HepG2 (cell line): ENCODE results near the gene PCED1B. TPM values are rescaled to one million over a fixed set of nuclear protein-coding genes. Genes with fewer than 3 reads are reported as not detected.

Experiments
- ATAC-seq: fragments of 200-7000 bp; cut with Tn5 transposase; 3 replicates; pipeline ENCODE4 v1.9.1; 2020; ENCODE audit warnings: mild to moderate bottlenecking, moderate library complexity
- BruUV-seq: library from RNA; stranded (reverse); fragments of 400-500 nt; replicated peaks from 2 replicates; lab custom pipeline; 2021; lab: Mats Ljungman, UMichigan
- CTCF ChIA-PET: fragments of 300-600 bp; formaldehyde crosslinking; extraction: SDS; loops from one replicate; lab custom pipeline; 2021; ENCODE audit warnings: low total read pairs, inconsistent platforms, low intra/inter-chr PET ratio; lab: Yijun Ruan, JAX
- POLR2A ChIA-PET: fragments of 350-600 bp; sonication (Branson Sonifier 250); formaldehyde crosslinking; loops from one replicate; lab custom pipeline; 2020; ENCODE audit warnings: antibody characterized with exemption, inconsistent platforms; lab: Yijun Ruan, JAX
- DNase-seq: peaks from one replicate; pipeline ENCODE4 v3.0.0-alpha.2; 2015; ENCODE audit warnings: low spot score
- FAIRE-seq: peaks from 3 replicates; lab custom pipeline; 2011; peaks lifted over from hg19 to GRCh38; lab: Jason Lieb, UNC
- H2AFZ ChIP-seq: one replicate; pipeline ENCODE4 v1.6.1; 2011; ENCODE audit warnings: low read length, inconsistent platforms
- H3K27ac ChIP-seq: fragments of 300-600 bp; 3 replicates; pipeline ENCODE4 v1.8.0; 2011; ENCODE audit warnings: mixed run types, mild to moderate bottlenecking, mixed read lengths, low read length, inconsistent platforms; ENCODE audit not compliant: insufficient read depth; ENCODE audit errors: extremely low read length
- H3K27me3 ChIP-seq, 2 experiments: fragments of 200-600 bp in 1 of 2; 2 replicates in 1 of 2; 3 replicates in 1 of 2; pipeline versions ENCODE4 v1.6.0 to v1.8.0; 2011; ENCODE audit warnings: low read length in 2 of 2, mild to moderate bottlenecking in 2 of 2, moderate library complexity in 2 of 2, inconsistent platforms in 1 of 2; ENCODE audit not compliant: insufficient read depth in 2 of 2, control insufficient read depth in 1 of 2
- H3K36me3 ChIP-seq, 2 experiments: fragments of 200-600 bp in 1 of 2; replicated peaks in 1 of 2; 2 replicates in 1 of 2; 3 replicates in 1 of 2; pipeline versions ENCODE4 v1.5.1 to v1.8.0; 2011; ENCODE audit warnings: low read length in 2 of 2, inconsistent platforms in 1 of 2; ENCODE audit not compliant: insufficient read depth in 2 of 2, control insufficient read depth in 1 of 2
- H3K4me1 ChIP-seq: 2 replicates; pipeline ENCODE4 v1.5.1; 2012; ENCODE audit warnings: low read length, inconsistent platforms; ENCODE audit not compliant: insufficient read depth
- H3K4me2 ChIP-seq: 2 replicates; pipeline ENCODE4 v1.6.0; 2011; ENCODE audit warnings: low read depth, low read length, inconsistent platforms
- H3K4me3 ChIP-seq, 3 experiments: fragments of 200-600 bp in 1 of 3; sonication (generic), shearing (Covaris generic) in 1 of 3; replicated peaks in 1 of 3; 2 replicates each; pipeline ENCODE4 v1.5.1; 2011 to 2016; ENCODE audit warnings: low read length in 3 of 3, inconsistent platforms in 2 of 3, low read depth in 2 of 3, mild to moderate bottlenecking in 2 of 3, control low read depth in 1 of 3, mixed read lengths in 1 of 3; ENCODE audit not compliant: insufficient read depth in 1 of 3
- H3K79me2 ChIP-seq: one replicate; pipeline ENCODE4 v1.6.1; 2011; ENCODE audit warnings: low read length, inconsistent platforms; ENCODE audit not compliant: insufficient read depth
- H3K9ac ChIP-seq: 2 replicates; pipeline ENCODE4 v1.6.0; 2011; ENCODE audit warnings: mild to moderate bottlenecking, low read depth, low read length, inconsistent platforms; ENCODE audit not compliant: insufficient read depth
- H3K9me3 ChIP-seq: 2 replicates; pipeline ENCODE4 v1.5.1; 2012; ENCODE audit warnings: mild to moderate bottlenecking, low read length
- H4K20me1 ChIP-seq: 2 replicates; pipeline ENCODE4 v1.6.0; 2011; ENCODE audit warnings: inconsistent platforms, mild to moderate bottlenecking, low read length, moderate library complexity; ENCODE audit not compliant: insufficient read depth
- THAP11 ChIP-seq: IDR thresholded peaks from 2 replicates; pipeline ENCODE4 v1.6.1; 2016; ENCODE audit warnings: missing biosample characterization, missing genetic modification reagents
- ZBTB40 ChIP-seq, 2 experiments: fragments of 450-650 bp in 1 of 2; sonication (generic) in 1 of 2; formaldehyde crosslinking in 1 of 2; IDR thresholded peaks; 2 replicates each; pipeline versions ENCODE4 v1.6.1 to v1.8.0; 2016 to 2022; ENCODE audit warnings: antibody characterized with exemption in 1 of 2, mild to moderate bottlenecking in 1 of 2, missing genetic modification reagents in 1 of 2
- ZNF143 ChIP-seq: sonication (generic); formaldehyde crosslinking; IDR thresholded peaks from 2 replicates; pipeline ENCODE4 v1.4.0; 2020; ENCODE audit warnings: missing genetic modification reagents
- ZNF256 ChIP-seq: sonication (generic); formaldehyde crosslinking; conservative IDR thresholded peaks from 2 replicates; pipeline ENCODE4 v1.4.0; 2020; ENCODE audit warnings: missing genetic modification reagents
- ZNF552 ChIP-seq: sonication (generic); formaldehyde crosslinking; IDR thresholded peaks from 2 replicates; pipeline ENCODE4 v1.9.0; 2022; ENCODE audit warnings: missing genetic modification reagents, mild to moderate bottlenecking, borderline replicate concordance
- WGBS: methylation state at CpG from one replicate; pipeline ENCODE4 v1.1.6; 2017; ENCODE audit warnings: low lambda C conversion rate; 5-methylcytosine and 5-hydroxymethylcytosine counted together
- in situ Hi-C: cut with HindIII; loops from 2 replicates; pipeline ENCODE4 v1.10.0; 2017; ENCODE audit warnings: low pct_unique_long_range_greater_than_20kb; ENCODE audit not compliant: extremely low pct_ligation_motif_present
- intact Hi-C: fragments of 100-400 bp; cut with micrococcal nuclease; formaldehyde crosslinking; loops from one replicate; pipeline ENCODE4 v1.10.0; 2022; ENCODE audit not compliant: unreplicated experiment
- polyA plus RNA-seq, 8 experiments: library from polyadenylated mRNA; depleted of rRNA in 3 of 8; stranded (reverse) in 7 of 8; unstranded in 1 of 8; fragments of >200 nt; fragmentation: Illumina TruSeq in 4 of 8; extraction: Trizol in 4 of 8; gene quantifications; 2 replicates each; pipeline versions ENCODE4 v1.2.1 to v1.2.3, GENCODE V29; 2011 to 2016; ENCODE audit warnings: low read depth in 4 of 8, missing spikeins in 1 of 8, mixed read lengths in 1 of 8; ENCODE audit not compliant: insufficient read depth in 1 of 8
- total RNA-seq, 5 experiments: library from RNA; depleted of rRNA; stranded (reverse); fragments of >200 nt; fragmentation: Illumina TruSeq; extraction: Trizol; gene quantifications; 2 replicates each; pipeline ENCODE4 v1.2.3, GENCODE V29; 2016; ENCODE audit warnings: low read depth in 1 of 5

The PCED1B gene
- total and polyA plus RNA-seq, 2 of the 13 experiments (the other 11 are each of a cell fraction or from before 2014, with no cell fraction given), result 0.11 to 0.37 TPM

DNA sequence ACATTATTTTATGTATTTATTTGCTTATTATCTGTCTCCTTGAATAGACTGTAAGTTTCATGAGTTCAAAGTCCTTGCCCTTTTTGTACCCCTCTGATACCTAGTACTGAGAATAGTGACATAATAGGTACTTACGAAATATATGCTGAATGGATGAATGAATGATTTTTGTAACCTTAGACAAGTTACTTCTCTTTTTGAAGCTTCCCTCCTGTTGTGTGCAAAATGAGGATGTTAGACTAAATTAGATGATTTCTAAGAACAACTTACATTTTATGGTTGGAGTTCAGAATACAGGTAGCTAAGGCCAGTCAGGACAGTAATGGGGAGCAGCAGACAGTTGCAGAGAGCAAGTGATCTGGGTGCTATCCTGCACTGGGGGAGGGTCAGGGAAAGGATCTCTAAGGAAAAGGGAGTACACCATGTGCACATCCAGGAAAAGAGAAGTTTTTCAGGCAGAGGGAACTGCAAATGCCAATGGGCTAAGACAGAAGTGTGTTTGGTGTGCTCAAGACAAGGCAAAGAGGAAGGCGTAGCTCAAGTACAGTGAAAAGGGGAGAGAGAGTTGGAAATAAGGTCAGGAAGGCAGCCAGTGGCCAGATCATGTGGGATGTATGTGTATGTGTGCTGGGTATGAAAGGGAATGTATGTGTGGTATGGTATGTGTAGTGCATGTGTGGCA lies 59.7 kb downstream of the PCED1B start:
- in situ Hi-C loops (no loop called here), intact Hi-C loops (no loop called here)
- ChIA-PET POLR2A (no interaction called here), CTCF (no interaction called here)
- no peak for ATAC-seq
- no peak overlapping the region for H3K4me2 ChIP-seq
- no peaks in the 10 kb centered on the region for H3K27me3 ChIP-seq
- no peaks in the 10 kb centered on the region for H3K9me3 ChIP-seq
- no peaks in the 10 kb centered on the region for H4K20me1 ChIP-seq
- TF ChIP-seq ZNF256 (no peak), THAP11 (CRISPR knock-in tag) (no peak), ZNF143 (no peak), ZBTB40 (IDR thresholded peaks at IDR 0.05) (no peak), ZBTB40 (CRISPR knock-in tag; IDR thresholded peaks at IDR 0.05) (no peak), ZNF552 (CRISPR knock-in tag) (no peak)
- H2AFZ ChIP-seq, result no peak overlapping the region
- WGBS, result 22% methylated on average over 2 of the region's 2 CpGs
- H3K79me2 ChIP-seq, result no peaks in the 10 kb centered on the region
- H3K9ac ChIP-seq, result no peak overlapping the region
- no TSS peak for BruUV-seq
- DNase-seq, result no peak
- H3K27ac ChIP-seq, result no peak overlapping the region
- no peaks in the 10 kb centered on the region for H3K36me3 ChIP-seq
- no peak for FAIRE-seq
- no peaks in the 10 kb centered on the region for H3K4me1 ChIP-seq
- H3K4me3 ChIP-seq, result no peak overlapping the region
